GM19397 (cell line): ENCODE measurements around the gene LIAS.

Experiments used
- ATAC-seq: cut with Tn5 transposase; IDR thresholded peaks from one replicate; pipeline ENCODE4 v1.9.1; 2021; ENCODE audit warnings: mild to moderate bottlenecking, moderate library complexity; ENCODE audit not compliant: unreplicated experiment

The LIAS gene

DNA sequence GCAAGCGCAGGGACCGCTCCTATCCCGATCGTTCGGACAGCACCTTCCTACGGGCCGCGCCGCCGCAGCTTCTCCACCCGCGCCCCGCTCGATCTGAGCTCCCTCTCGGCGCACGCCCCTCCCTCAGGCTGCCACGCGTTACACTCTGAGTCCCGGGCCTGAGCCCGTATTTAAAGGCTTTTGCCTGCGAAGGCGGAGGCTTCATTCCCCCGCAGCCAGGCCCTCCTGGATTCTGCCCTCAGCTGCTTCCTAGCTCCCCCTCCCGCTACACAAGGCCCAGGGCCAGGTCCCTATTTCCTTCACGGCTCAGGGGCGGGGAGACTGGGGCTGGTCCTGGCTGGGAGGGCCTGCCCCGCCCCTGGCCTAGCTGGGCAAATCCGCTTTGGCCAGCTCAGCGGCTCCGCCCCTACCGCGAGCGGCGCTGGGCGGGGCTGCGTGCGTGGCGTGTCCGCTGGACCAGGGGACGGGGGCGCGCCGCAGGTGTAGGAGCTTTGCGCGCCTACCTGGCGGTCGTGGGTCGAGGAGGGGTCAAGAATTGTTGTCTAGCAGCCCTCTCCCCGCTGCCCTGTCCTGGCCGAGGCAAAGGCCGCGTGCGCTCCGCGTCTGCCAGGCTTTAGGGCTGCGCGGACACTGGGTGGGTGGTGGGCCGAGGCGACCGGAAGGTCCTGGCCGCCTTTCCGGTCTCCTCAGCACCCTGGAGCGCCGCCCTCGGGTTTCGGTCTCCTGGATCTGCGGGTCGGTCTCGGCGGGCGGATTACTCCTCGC is 68.6 kb downstream of the LIAS start, which contains the start of gene UGDH:
Gene UGDH, minus strand, starts transcription at position 144 of the 765 bp plus-strand sequence. CDS start 5,927 bp downstream, outside the sequence.
- peak; percentile 94 for ATAC-seq

DNA sequence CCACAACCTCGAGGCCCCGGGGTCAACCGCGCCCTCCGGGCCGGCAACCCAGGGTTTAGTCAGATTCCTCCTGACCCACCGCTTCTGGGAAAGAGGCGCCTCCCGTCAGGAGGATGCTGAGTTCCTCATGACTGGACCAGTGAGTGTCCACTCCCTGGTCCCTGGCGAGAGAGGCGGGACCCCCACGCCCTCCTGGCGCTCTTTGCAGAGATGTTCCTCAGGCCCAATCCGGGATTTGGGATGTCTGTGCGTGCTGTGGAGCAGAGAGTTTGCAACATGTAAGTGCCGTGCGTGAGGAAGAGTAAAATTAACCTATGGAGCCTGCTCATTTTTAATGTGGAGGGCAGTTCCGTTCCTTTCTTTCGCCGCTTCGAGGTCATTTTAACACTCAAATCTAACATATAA is 69.2 kb downstream of the LIAS start:
- no peak for ATAC-seq
